D721Med (cell line): ENCODE data around the gene USP12.

Experiments
- DNase-seq: peaks from one replicate; pipeline ENCODE4 v3.0.0; 2011; ENCODE audit warnings: low spot score; ENCODE audit not compliant: insufficient read length
- FAIRE-seq: peaks from 2 replicates; lab custom pipeline; 2011; peaks lifted over from hg19 to GRCh38; lab: Jason Lieb, UNC
- CTCF ChIP-seq: IDR thresholded peaks from 2 replicates; pipeline ENCODE4 v1.5.1; 2012; ENCODE audit warnings: mild to moderate bottlenecking, control low read depth; ENCODE audit not compliant: insufficient read depth; ENCODE audit errors: missing control alignments

USP12 gene

GRCh38 chr13:27133889-27134288 lies 37.7 kb downstream of the USP12 start:
- no peak for FAIRE-seq

GRCh38 chr13:27132538-27132937 lies 39.1 kb downstream of the USP12 start:
- no peak for FAIRE-seq

More at GRCh38 chr13:27133889-27134288, 37.7 kb downstream of the USP12 start:
- TF ChIP-seq CTCF: no peak
- DNase-seq: no peak

GRCh38 chr13:27131906-27132305 lies 39.7 kb downstream of the USP12 start:
- DNase-seq (no peak), FAIRE-seq (no peak)
- no peak for TF ChIP-seq CTCF

More at GRCh38 chr13:27132538-27132937, 39.1 kb downstream of the USP12 start:
- DNase-seq: no peak
- TF ChIP-seq CTCF: no peak

- FAIRE-seq (no peak), DNase-seq (no peak)
- TF ChIP-seq CTCF: no peak
Measured at GRCh38 chr13:27130979-27131623, 40.5 kb downstream of the USP12 start.

- TF ChIP-seq CTCF: no peak
- no peak for FAIRE-seq
- no peak for DNase-seq
Measured at GRCh38 chr13:27130223-27130978, 41.2 kb downstream of the USP12 start.

- FAIRE-seq (no peak), DNase-seq (no peak)
- TF ChIP-seq CTCF: no peak
Measured at GRCh38 chr13:27128825-27129627, 42.6 kb downstream of the USP12 start.

- DNase-seq (no peak), FAIRE-seq (no peak)
- TF ChIP-seq CTCF: no peak
Measured at GRCh38 chr13:27126859-27127258, 44.8 kb downstream of the USP12 start.
